C4-2B (cell line): Measurements from ENCODE around the gene TFEB.

ENCODE experiments used
- CTCF ChIP-seq: fragments of 450-650 bp; conservative IDR thresholded peaks from 2 replicates; pipeline ENCODE4 v1.5.1; 2017; ENCODE audit warnings: mild to moderate bottlenecking
- ZFX ChIP-seq: fragments of 450-650 bp; IDR thresholded peaks from 2 replicates; pipeline ENCODE4 v1.6.1; 2017

GRCh38 chr6:41777551-41778285, 42.3 kb upstream of the TFEB start:
- TF ChIP-seq CTCF = no peak
- TF ChIP-seq ZFX = no peak
